SIG-M5 treated with dmso at 0.1 percent for 504 hours (cell line): ENCODE data around the gene NEB.
"Not testable (repeated sequence)": the region's sequence is repeated elsewhere in the genome, so short reads cannot be mapped to it uniquely, and the experiment has no call there.

Experiments
- DNase-seq: peaks from one replicate; lab custom pipeline; 2025; ENCODE audit not compliant: unreplicated experiment; lab: John Stamatoyannopoulos, UW

The NEB gene

GRCh38 chr2:151562398-151562797, 171.9 kb downstream of the NEB start:
- no peak for DNase-seq

- DNase-seq, result no peak
Observed at GRCh38 chr2:151560289-151560688, 174.0 kb downstream of the NEB start.

GRCh38 chr2:151559431-151559830, 174.8 kb downstream of the NEB start:
- not testable (repeated sequence) for DNase-seq

GRCh38 chr2:151557883-151558282, 176.4 kb downstream of the NEB start:
- peak; percentile 29 for DNase-seq

- DNase-seq, result no peak
Observed at GRCh38 chr2:151556121-151556520, 178.2 kb downstream of the NEB start.

GRCh38 chr2:151552287-151552686, 182.0 kb downstream of the NEB start:
- DNase-seq, result no peak

- no peak for DNase-seq
Observed at GRCh38 chr2:151551556-151551955, 182.7 kb downstream of the NEB start.

GRCh38 chr2:151549191-151549590, 185.1 kb downstream of the NEB start:
- DNase-seq, result no peak

GRCh38 chr2:151544449-151544848, 189.8 kb downstream of the NEB start:
- no peak for DNase-seq

- DNase-seq, result no peak
Observed at GRCh38 chr2:151543876-151544275, 190.4 kb downstream of the NEB start.

GRCh38 chr2:151534001-151534400, 200.3 kb downstream of the NEB start:
- no peak for DNase-seq

- DNase-seq, result no peak
Observed at GRCh38 chr2:151533127-151533526, 201.1 kb downstream of the NEB start.

GRCh38 chr2:151526572-151527090, 207.6 kb downstream of the NEB start:
- DNase-seq, result no peak

GRCh38 chr2:151525821-151526373, 208.4 kb downstream of the NEB start:
- DNase-seq, result no peak

GRCh38 chr2:151523850-151524249, 210.4 kb downstream of the NEB start:
- DNase-seq, result no peak

GRCh38 chr2:151522556-151522955, 211.7 kb downstream of the NEB start:
- no peak for DNase-seq

- no peak for DNase-seq
Observed at GRCh38 chr2:151520976-151521375, 213.3 kb downstream of the NEB start.

GRCh38 chr2:151518802-151519201, 215.5 kb downstream of the NEB start:
- no peak for DNase-seq

- DNase-seq, result peak; percentile 13
Observed at GRCh38 chr2:151508519-151508918, 225.8 kb downstream of the NEB start.

GRCh38 chr2:151506170-151506569, 228.1 kb downstream of the NEB start:
- DNase-seq, result no peak

GRCh38 chr2:151498178-151498577, 236.1 kb downstream of the NEB start:
- DNase-seq, result no peak

- DNase-seq, result no peak
Observed at GRCh38 chr2:151491496-151491895, 242.8 kb downstream of the NEB start.

- no peak for DNase-seq
Observed at GRCh38 chr2:151490276-151490675, 244.0 kb downstream of the NEB start.
